IMR-90 (cell line): Measurements from ENCODE around the gene IFRD2. TPM values are rescaled to one million over a fixed set of nuclear protein-coding genes. Genes with fewer than 3 reads are reported as not detected.

Experiments used
- ATAC-seq: fragments of 200-7000 bp; cut with Tn5 transposase; 2 replicates; pipeline ENCODE4 v1.9.1; 2020; ENCODE audit warnings: low read depth, mild to moderate bottlenecking, moderate library complexity
- BruUV-seq: library from RNA; stranded (reverse); fragments of 400-500 nt; replicated peaks from 2 replicates; lab custom pipeline; 2021; lab: Mats Ljungman, UMichigan
- CTCF ChIA-PET: fragments of 300-600 bp; formaldehyde crosslinking; extraction: SDS; loops from one replicate; lab custom pipeline; 2021; ENCODE audit warnings: antibody characterized with exemption; lab: Yijun Ruan, JAX
- POLR2A ChIA-PET: fragments of 300-600 bp; sonication (Branson Sonifier 250); formaldehyde crosslinking; loops from one replicate; lab custom pipeline; 2022; ENCODE audit warnings: antibody characterized with exemption; ENCODE audit not compliant: unreplicated experiment; lab: Charles Lee
- DNase-seq: peaks from one replicate; pipeline ENCODE4 v3.0.0; 2013
- H2AFZ ChIP-seq: replicated peaks from 2 replicates; pipeline ENCODE3; 2013; ENCODE audit warnings: low read length, mild to moderate bottlenecking; ENCODE audit not compliant: poor library complexity
- H2AK5ac ChIP-seq: 2 replicates; pipeline ENCODE4 v1.6.1; 2013; ENCODE audit warnings: low read depth, low read length, inconsistent platforms
- H2AK9ac ChIP-seq: replicated peaks from 2 replicates; pipeline ENCODE3; 2013; ENCODE audit warnings: mild to moderate bottlenecking, low read depth, low read length, moderate library complexity; ENCODE audit not compliant: poor library complexity
- H2BK120ac ChIP-seq: 2 replicates; pipeline ENCODE4 v1.6.1; 2013; ENCODE audit warnings: low read depth, low read length, inconsistent platforms
- H2BK15ac ChIP-seq: 3 replicates; pipeline ENCODE4 v1.6.1; 2013; ENCODE audit warnings: low read depth, low read length, inconsistent platforms
- H2BK20ac ChIP-seq: 2 replicates; pipeline ENCODE4 v1.6.1; 2013; ENCODE audit warnings: low read depth, mild to moderate bottlenecking, inconsistent platforms, low read length, moderate library complexity
- H2BK5ac ChIP-seq: 2 replicates; pipeline ENCODE4 v1.6.1; 2013; ENCODE audit warnings: mild to moderate bottlenecking, low read depth, low read length, inconsistent platforms; ENCODE audit not compliant: poor library complexity, severe bottlenecking
- H3K14ac ChIP-seq: replicated peaks from 2 replicates; pipeline ENCODE4 v1.6.1; 2013; ENCODE audit warnings: low read depth, low read length, inconsistent platforms
- H3K18ac ChIP-seq: 2 replicates; pipeline ENCODE4 v1.6.1; 2013; ENCODE audit warnings: low read depth, low read length, control low read depth
- H3K23ac ChIP-seq: 2 replicates; pipeline ENCODE4 v1.6.1; 2013; ENCODE audit warnings: low read depth, low read length, inconsistent platforms
- H3K27ac ChIP-seq: 2 replicates; pipeline ENCODE4 v1.5.1; 2013; ENCODE audit warnings: mild to moderate bottlenecking, control low read depth, low read length; ENCODE audit not compliant: insufficient read depth
- H3K27me3 ChIP-seq: 2 replicates; pipeline ENCODE4 v1.6.1; 2013; ENCODE audit warnings: low read length; ENCODE audit not compliant: control insufficient read depth, insufficient read depth
- H3K36me3 ChIP-seq: 2 replicates; pipeline ENCODE4 v1.6.1; 2013; ENCODE audit warnings: low read length, mixed read lengths; ENCODE audit not compliant: control insufficient read depth, insufficient read depth
- H3K4ac ChIP-seq: 2 replicates; pipeline ENCODE4 v1.6.1; 2013; ENCODE audit warnings: low read depth, low read length, inconsistent platforms
- H3K4me1 ChIP-seq: 2 replicates; pipeline ENCODE4 v1.6.1; 2013; ENCODE audit warnings: low read length, mixed read lengths; ENCODE audit not compliant: control insufficient read depth, insufficient read depth
- H3K4me2 ChIP-seq: 2 replicates; pipeline ENCODE4 v1.6.1; 2013; ENCODE audit warnings: low read depth, mild to moderate bottlenecking, control low read depth, low read length, moderate library complexity
- H3K4me3 ChIP-seq: 2 replicates; pipeline ENCODE4 v1.5.1; 2013; ENCODE audit warnings: low read depth, mild to moderate bottlenecking, control low read depth, low read length, moderate library complexity; ENCODE audit not compliant: insufficient read depth
- H3K56ac ChIP-seq: 2 replicates; pipeline ENCODE4 v1.6.1; 2013; ENCODE audit warnings: low read length, inconsistent platforms; ENCODE audit not compliant: insufficient read depth; ENCODE audit errors: extremely low read depth
- H3K79me1 ChIP-seq, 2 experiments: 2 replicates each; pipeline ENCODE4 v1.6.1; 2013; ENCODE audit warnings: low read length in 2 of 2, inconsistent platforms in 1 of 2, low read depth in 1 of 2
- H3K9ac ChIP-seq: 2 replicates; pipeline ENCODE4 v1.6.1; 2013; ENCODE audit warnings: low read depth, low read length, control low read depth
- H3K9me1 ChIP-seq: 2 replicates; pipeline ENCODE4 v1.6.1; 2013; ENCODE audit warnings: low read length, inconsistent platforms; ENCODE audit not compliant: insufficient read depth
- H3K9me3 ChIP-seq: 2 replicates; pipeline ENCODE4 v1.6.1; 2013; ENCODE audit warnings: low read length; ENCODE audit not compliant: control insufficient read depth, insufficient read depth
- H4K20me1 ChIP-seq: 2 replicates; pipeline ENCODE4 v1.6.1; 2013; ENCODE audit warnings: low read length, inconsistent platforms; ENCODE audit not compliant: insufficient read depth
- H4K5ac ChIP-seq: 2 replicates; pipeline ENCODE4 v1.6.1; 2013; ENCODE audit warnings: mild to moderate bottlenecking, low read depth, low read length, control low read depth
- H4K8ac ChIP-seq, 2 experiments: 2 replicates each; pipeline ENCODE4 v1.6.1; 2013; ENCODE audit warnings: low read depth in 2 of 2, low read length in 2 of 2, control low read depth in 1 of 2, inconsistent platforms in 1 of 2
- H4K91ac ChIP-seq: 2 replicates; pipeline ENCODE4 v1.6.1; 2013; ENCODE audit warnings: low read depth, low read length, inconsistent platforms; ENCODE audit not compliant: insufficient read depth
- MAZ ChIP-seq: IDR thresholded peaks from 2 replicates; pipeline ENCODE4 v1.6.1; 2012; ENCODE audit warnings: low read depth, mild to moderate bottlenecking, low read length, improper control_type of control experiment, moderate library complexity, borderline replicate concordance
- SMC3 ChIP-seq: fragments of 150-350 bp; IDR thresholded peaks from 2 replicates; pipeline ENCODE4 v1.6.1; 2016; ENCODE audit warnings: low read depth, mild to moderate bottlenecking, antibody characterized with exemption, low read length, moderate library complexity
- WGBS, 2 experiments: methylation state at CpG; one replicate each; pipeline versions ENCODE4 v1.1.5 to v1.1.7; 2013; ENCODE audit warnings: missing lambda C conversion rate in 2 of 2; ENCODE audit not compliant: insufficient read length in 1 of 2; ENCODE audit errors: extremely low coverage in 2 of 2; 5-methylcytosine and 5-hydroxymethylcytosine counted together
- dilution Hi-C: fragments of 300-500 bp; cut with HindIII; formaldehyde crosslinking; loops from one replicate; pipeline ENCODE4 v1.14.3; 2018; ENCODE audit warnings: low sequenced_read_pairs; ENCODE audit not compliant: unreplicated experiment
- in situ Hi-C: fragments of 300-500 bp; cut with MboI; formaldehyde crosslinking; loops from 3 replicates; pipeline ENCODE4 v1.14.3; 2019; ENCODE audit warnings: low sequenced_read_pairs, inconsistent platforms, mixed read lengths
- intact Hi-C: fragments of 100-400 bp; cut with micrococcal nuclease; formaldehyde crosslinking; loops from 2 replicates; pipeline ENCODE4 v1.10.0; 2022
- polyA plus RNA-seq, 3 experiments: library from polyadenylated mRNA; depleted of rRNA; stranded (reverse); fragments of >200 nt; gene quantifications; 2 replicates each; pipeline ENCODE4 v1.2.3, GENCODE V29; 2012; ENCODE audit warnings: low replicate concordance in 1 of 3
- total RNA-seq: library from RNA; depleted of rRNA; stranded (reverse); fragments of >200 nt; gene quantifications from 2 replicates; pipeline ENCODE4 v1.2.3, GENCODE V29; 2012

Gene IFRD2
- total and polyA plus RNA-seq, 2 of the 4 experiments (the other 2 are of a cell fraction): 52.7 to 79.1 TPM

DNA sequence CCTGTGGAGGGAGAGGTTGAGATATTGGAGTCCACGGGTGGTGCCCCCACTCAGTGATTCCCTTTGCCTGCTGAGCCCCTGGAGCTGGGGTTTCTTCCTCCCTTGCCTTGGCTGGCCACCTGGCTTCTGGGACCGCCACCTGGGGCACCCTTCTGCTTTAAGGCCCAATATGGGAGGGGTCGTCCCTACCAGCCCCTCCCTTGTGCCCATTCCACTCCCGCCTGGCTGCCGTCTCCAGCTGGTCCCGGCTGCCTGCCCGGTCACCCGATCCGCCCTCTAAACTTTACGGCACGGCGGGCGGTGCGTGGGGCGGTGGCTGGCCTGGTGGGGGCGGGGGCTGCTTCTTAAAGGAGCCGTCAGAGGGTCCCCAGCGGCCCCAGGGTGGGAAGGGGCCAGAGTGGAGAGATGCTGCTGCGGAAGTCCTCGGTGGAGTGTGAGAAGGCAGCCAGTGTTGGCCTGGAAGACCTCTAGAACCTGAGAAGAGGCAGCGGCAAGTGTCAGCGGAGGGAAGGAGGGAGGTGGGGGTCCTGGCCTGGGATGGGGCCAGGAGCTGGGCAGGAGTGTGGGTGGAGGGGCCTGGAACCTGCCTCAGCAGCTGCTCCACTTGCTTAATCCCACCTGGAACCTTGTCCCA lies 24.8 kb downstream of the IFRD2 start:
- peak overlapping the region; percentile 83 for H2BK5ac ChIP-seq
- peak overlapping the region; percentile 100 for H3K4ac ChIP-seq
- CTCF ChIA-PET: interaction anchor here (1.6 kb wide), 1 partner anchor 40 kb away, joined by 5 read pairs; no protein-coding TSS in a partner anchor
- H3K9me3 ChIP-seq: no peaks in the 10 kb centered on the region
- H3K4me3 ChIP-seq: peak overlapping the region; percentile 53
- H4K20me1 ChIP-seq: no peaks in the 10 kb centered on the region
- in situ Hi-C loops (no loop called here), intact Hi-C loops (no loop called here), dilution Hi-C loops (no loop called here)
- H3K4me1 ChIP-seq: peaks cover 65% of the 10 kb centered on the region
- peak overlapping the region; percentile 98 for H3K14ac ChIP-seq
- peak overlapping the region; percentile 99 for H4K91ac ChIP-seq
- POLR2A ChIA-PET: interaction anchor here (0.6 kb wide), 1 partner anchor 1957 kb away, joined by 9 read pairs; no protein-coding TSS in a partner anchor
- ATAC-seq (peak; percentile 11; the same call in 1 of the 2 replicates), DNase-seq (no peak)
- H4K8ac ChIP-seq: peak overlapping the region; percentile 94 to 99
- 0% methylated on average over 3 of the region's 22 CpGs; no CpG with 5 or more reads in 1 of the 2 experiments for WGBS, 2 experiments
- H3K18ac ChIP-seq: peak overlapping the region; percentile 45
- peak overlapping the region; percentile 66 for H3K9ac ChIP-seq
- H3K4me2 ChIP-seq: peak overlapping the region; percentile 70
- TF ChIP-seq MAZ: peak; percentile 26; the same call in 1 of the 2 replicates
- no peak for TF ChIP-seq SMC3
- peak overlapping the region; percentile 90 for H2AFZ ChIP-seq
- H3K36me3 ChIP-seq: peaks cover 2% of the 10 kb centered on the region; the same call in 1 of the 2 replicates
- H3K9me1 ChIP-seq: peaks cover 46% of the 10 kb centered on the region
- H2AK9ac ChIP-seq: peak overlapping the region; percentile 97
- peak overlapping the region; percentile 80 for H3K27ac ChIP-seq
- H2BK20ac ChIP-seq: peak overlapping the region; percentile 96
- H2AK5ac ChIP-seq: peak overlapping the region; percentile 100
- H3K56ac ChIP-seq: peak overlapping the region; percentile 47; the same call in 1 of the 2 replicates
- peak overlapping the region; percentile 97 for H2BK120ac ChIP-seq
- H3K27me3 ChIP-seq: no peaks in the 10 kb centered on the region
- H2BK15ac ChIP-seq: peak overlapping the region; percentile 97; the same call in 2 of the 3 replicates
- peak overlapping the region; percentile 77 for H4K5ac ChIP-seq
- H3K23ac ChIP-seq: peak overlapping the region; percentile 76
- no TSS peak for BruUV-seq
- peaks cover 3 to 57% of the 10 kb centered on the region in 2 experiments; a peak in 3 of 4 replicates for H3K79me1 ChIP-seq
